Measurements from ENCODE around the gene HYDIN.

Gene HYDIN

GRCh38 chr16:70809392-70810060 is 421.0 kb downstream of the HYDIN start:
- DNase-seq = no peak

- DNase-seq = no peak
Observed at GRCh38 chr16:70808371-70808770, 422.2 kb downstream of the HYDIN start.

- peak; percentile 80 for DNase-seq
Observed at GRCh38 chr16:70805787-70806186, 424.7 kb downstream of the HYDIN start.

GRCh38 chr16:70805380-70805779 is 425.1 kb downstream of the HYDIN start:
- DNase-seq = peak; percentile 55

GRCh38 chr16:70804734-70805169 is 425.8 kb downstream of the HYDIN start:
- no peak for DNase-seq

- DNase-seq = peak; percentile 88
Observed at GRCh38 chr16:70804153-70804733, 426.3 kb downstream of the HYDIN start.

- DNase-seq = peak; percentile 54
Observed at GRCh38 chr16:70803319-70803718, 427.2 kb downstream of the HYDIN start.

GRCh38 chr16:70801611-70802010 is 428.9 kb downstream of the HYDIN start:
- DNase-seq = no peak

GRCh38 chr16:70800781-70801480 is 429.6 kb downstream of the HYDIN start, which contains the start of gene VAC14:
Gene VAC14, minus strand, starts transcription at chr16:70801158. Its CDS starts 258 bp downstream, at chr16:70800900.
- peak; percentile 90 for DNase-seq

GRCh38 chr16:70800311-70800710 is 430.2 kb downstream of the HYDIN start:
- peak; percentile 42 for DNase-seq

- no peak for DNase-seq
Observed at GRCh38 chr16:70796301-70796700, 434.2 kb downstream of the HYDIN start.

GRCh38 chr16:70795296-70795912 is 435.1 kb downstream of the HYDIN start:
- no peak for DNase-seq

GRCh38 chr16:70793851-70794502 is 436.5 kb downstream of the HYDIN start:
- no peak for DNase-seq

- no peak for DNase-seq
Observed at GRCh38 chr16:70790815-70791214, 439.7 kb downstream of the HYDIN start.

GRCh38 chr16:70789595-70790447 is 440.7 kb downstream of the HYDIN start:
- no peak for DNase-seq

- no peak for DNase-seq
Observed at GRCh38 chr16:70788668-70789594, 441.6 kb downstream of the HYDIN start.

GRCh38 chr16:70786020-70786755 is 444.3 kb downstream of the HYDIN start:
- peak; percentile 80 for DNase-seq

GRCh38 chr16:70784692-70785555 is 445.6 kb downstream of the HYDIN start:
- peak; percentile 42 for DNase-seq

GRCh38 chr16:70782237-70782636 is 448.3 kb downstream of the HYDIN start:
- no peak for DNase-seq

All from suppressor macrophage treated with lipopolysaccharide for 4 hours (primary cell).